H1 (cell line): Measurements from ENCODE around the gene APLP1. TPM values are rescaled to one million over a fixed set of nuclear protein-coding genes. Genes with fewer than 3 reads are reported as not detected.

Experiments
- EZH2 ChIP-seq: fragments of 200-600 bp; sonication (generic); IDR thresholded peaks from 2 replicates; pipeline ENCODE4 v1.7.1; 2012; ENCODE audit warnings: low read depth, mild to moderate bottlenecking, moderate library complexity, low read length, inconsistent platforms; ENCODE audit not compliant: severe bottlenecking
- POLR2A ChIP-seq, 2 experiments: IDR thresholded peaks; 1 replicate in 1 of 2; 2 replicates in 1 of 2; pipeline ENCODE4 v1.6.1; 2011; ENCODE audit warnings: low read depth in 2 of 2, low read length in 2 of 2, mild to moderate bottlenecking in 2 of 2; ENCODE audit errors: control extremely low read depth in 1 of 2
- RBBP5 ChIP-seq: IDR thresholded peaks from 2 replicates; pipeline ENCODE4 v1.7.1; 2012; ENCODE audit warnings: low read depth, mild to moderate bottlenecking, inconsistent platforms, low read length, moderate library complexity, borderline replicate concordance
- polyA plus RNA-seq, 7 experiments: library from polyadenylated mRNA; depleted of rRNA in 3 of 7; stranded (reverse) in 5 of 7; unstranded in 2 of 7; fragments of >200 nt in 5 of 7; fragments of 200-250 nt in 2 of 7; gene quantifications; 1 replicate in 5 of 7; 2 replicates in 1 of 7; 4 replicates in 1 of 7; pipeline versions ENCODE4 v1.2.1 to v1.2.3, GENCODE V29; 2011 to 2013; ENCODE audit warnings: missing spikeins in 2 of 7, mixed read lengths in 2 of 7
- total RNA-seq: library from RNA; stranded (reverse); fragmentation: NEBNext Ultra II Directional; extraction: Animal tissue kit (Norgen Biotek cat#: 25700); gene quantifications from 2 replicates; pipeline ENCODE4 v1.2.1, GENCODE V29; 2021

The APLP1 gene
- total and polyA plus RNA-seq, 2 of the 8 experiments (the other 6 are each of a cell fraction or from before 2014, with no cell fraction given) = 19.9 to 22.0 TPM

- TF ChIP-seq POLR2A (IDR thresholded peaks at IDR 0.05; ENCODE audit: control extremely low read depth in 1 of 2, low read depth in 2 of 2, low read length in 2 of 2) = no peak
- peak; percentile 42 for TF ChIP-seq EZH2
- TF ChIP-seq RBBP5 = no peak
These were observed 22.9 kb upstream of the APLP1 start (continued) for GRCh38 chr19:35845215-35846037.
